RWPE2 (cell line): ENCODE results near the gene PCSK5.

Source experiments
- ATAC-seq: fragments of 200-7000 bp; cut with Tn5 transposase; 3 replicates; pipeline ENCODE4 v1.9.1; 2021; ENCODE audit warnings: low read depth
- DNase-seq: peaks from one replicate; pipeline ENCODE4 v3.0.0-alpha.2; 2020; ENCODE audit warnings: low spot score
- H3K27ac ChIP-seq: fragments of 450-650 bp; 2 replicates; pipeline ENCODE4 v1.5.1; 2017; ENCODE audit warnings: mild to moderate bottlenecking; ENCODE audit not compliant: poor library complexity, severe bottlenecking
- H3K27me3 ChIP-seq: fragments of 250-450 bp; sonication (Bioruptor Pico); 2 replicates; pipeline ENCODE4 v1.5.1; 2021; ENCODE audit warnings: mild to moderate bottlenecking, moderate library complexity; ENCODE audit not compliant: insufficient read depth, poor library complexity, severe bottlenecking
- H3K36me3 ChIP-seq: fragments of 250-450 bp; sonication (Bioruptor Pico); 2 replicates; pipeline ENCODE4 v1.5.1; 2020; ENCODE audit warnings: low read depth, mild to moderate bottlenecking, moderate library complexity
- H3K4me1 ChIP-seq: fragments of 250-450 bp; sonication (Bioruptor Pico); 2 replicates; pipeline ENCODE4 v1.5.1; 2021; ENCODE audit warnings: mild to moderate bottlenecking, moderate library complexity; ENCODE audit not compliant: insufficient read depth, poor library complexity, severe bottlenecking
- H3K4me3 ChIP-seq: fragments of 250-450 bp; sonication (Bioruptor Pico); 2 replicates; pipeline ENCODE4 v1.5.1; 2021; ENCODE audit warnings: mild to moderate bottlenecking, moderate library complexity; ENCODE audit not compliant: severe bottlenecking
- H3K9me3 ChIP-seq: fragments of 250-450 bp; sonication (Bioruptor Pico); 2 replicates; pipeline ENCODE4 v1.5.1; 2021; ENCODE audit warnings: mild to moderate bottlenecking, moderate library complexity; ENCODE audit not compliant: severe bottlenecking
- CTCF ChIP-seq: fragments of 450-650 bp; IDR thresholded peaks from one replicate; pipeline ENCODE4 v1.5.1; 2017; ENCODE audit warnings: mild to moderate bottlenecking, moderate library complexity; ENCODE audit not compliant: poor library complexity, severe bottlenecking

Gene PCSK5

GRCh38 chr9:75851917-75852316 lies 38.6 kb upstream of the PCSK5 start:
- Histone ChIP-seq H3K9me3 (no peaks in the 10 kb centered on the region), H3K27ac (no peak overlapping the region), H3K4me3 (no peak overlapping the region), H3K27me3 (peaks cover 4% of the 10 kb centered on the region), H3K36me3 (no peaks in the 10 kb centered on the region), H3K4me1 (no peaks in the 10 kb centered on the region)
- no peak for DNase-seq
- no peak for ATAC-seq
- no peak for TF ChIP-seq CTCF

- DNase-seq (no peak), ATAC-seq (no peak)
- H3K27ac ChIP-seq = no peak overlapping the region
- H3K36me3 ChIP-seq = no peaks in the 10 kb centered on the region
- H3K4me1 ChIP-seq = no peaks in the 10 kb centered on the region
- no peaks in the 10 kb centered on the region for H3K9me3 ChIP-seq
- TF ChIP-seq CTCF = no peak
- peaks cover 4% of the 10 kb centered on the region for H3K27me3 ChIP-seq
- H3K4me3 ChIP-seq = no peak overlapping the region
Measured at GRCh38 chr9:75852746-75853145, 37.7 kb upstream of the PCSK5 start.

- peaks cover 4% of the 10 kb centered on the region for H3K27me3 ChIP-seq
- DNase-seq = no peak
- no peaks in the 10 kb centered on the region for H3K9me3 ChIP-seq
- H3K27ac ChIP-seq = no peak overlapping the region
- ATAC-seq = no peak; the same call in 2 of the 3 replicates
- no peaks in the 10 kb centered on the region for H3K36me3 ChIP-seq
- no peaks in the 10 kb centered on the region for H3K4me1 ChIP-seq
- TF ChIP-seq CTCF = peak; percentile 64
- no peak overlapping the region for H3K4me3 ChIP-seq
Measured at GRCh38 chr9:75855509-75855908, 35.0 kb upstream of the PCSK5 start.

DNA sequence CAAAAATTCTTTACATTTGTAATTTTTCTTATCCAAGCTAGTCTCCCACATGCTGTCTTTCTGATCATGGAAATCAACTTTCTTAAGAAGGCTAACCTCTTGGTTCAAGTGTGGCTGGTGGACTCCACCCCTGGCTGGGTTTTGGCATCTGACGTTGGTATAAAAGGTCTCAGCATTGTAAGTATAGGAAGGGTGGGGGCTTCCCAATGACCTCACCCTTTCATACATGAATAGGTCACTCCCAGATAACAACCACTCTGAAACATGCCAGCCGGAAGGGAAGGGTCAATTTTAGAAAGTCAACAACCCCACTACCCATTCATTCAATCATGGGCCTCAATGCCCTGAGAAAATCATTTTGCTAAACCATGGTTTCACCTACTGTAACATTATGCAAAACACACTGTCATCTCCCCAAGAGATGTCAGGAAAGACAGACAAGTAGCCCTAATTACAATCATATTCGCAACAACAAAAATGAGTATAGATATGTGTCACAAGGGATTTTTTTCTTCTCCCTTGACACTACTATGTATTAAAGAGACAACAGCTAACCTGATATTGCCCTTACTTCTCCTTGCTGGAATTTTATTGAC lies 31.9 kb upstream of the PCSK5 start:
- H3K4me1 ChIP-seq = no peaks in the 10 kb centered on the region
- ATAC-seq = no peak
- no peaks in the 10 kb centered on the region for H3K36me3 ChIP-seq
- peaks cover 4% of the 10 kb centered on the region for H3K27me3 ChIP-seq
- no peak overlapping the region for H3K4me3 ChIP-seq
- H3K27ac ChIP-seq = no peak overlapping the region
- no peaks in the 10 kb centered on the region for H3K9me3 ChIP-seq
- no peak for DNase-seq
- TF ChIP-seq CTCF = no peak

GRCh38 chr9:75864266-75864665 lies 26.2 kb upstream of the PCSK5 start:
- H3K27me3 ChIP-seq = no peaks in the 10 kb centered on the region
- H3K4me3 ChIP-seq = no peak overlapping the region
- no peak for ATAC-seq

More at GRCh38 chr9:75864266-75864665, 26.2 kb upstream of the PCSK5 start:
- TF ChIP-seq CTCF = no peak
- Histone ChIP-seq H3K36me3 (no peaks in the 10 kb centered on the region), H3K4me1 (no peaks in the 10 kb centered on the region), H3K9me3 (no peaks in the 10 kb centered on the region), H3K27ac (no peak overlapping the region)
- no peak for DNase-seq
